Measurements from ENCODE around the gene E2F6.

- no peak for TF ChIP-seq CTCF (conservative IDR thresholded peaks at IDR 0.05; ENCODE audit: low read depth, low read length)
- no peak for TF ChIP-seq EZH2 (IDR thresholded peaks at IDR 0.05; ENCODE audit: borderline replicate concordance, low read depth, low read length, poor library complexity, severe bottlenecking)
Observed at GRCh38 chr2:11473659-11474433, 7.9 kb upstream of the E2F6 start.

All from A673 (cell line).